HG03575 (cell line): ENCODE results near the gene PSAP.
A peak's percentile ranks its signal among the peaks of the same experiment; 100 is the strongest.
"Not testable (repeated sequence)": the region's sequence is repeated elsewhere in the genome, so short reads cannot be mapped to it uniquely, and the experiment has no call there.

Source experiments
- ATAC-seq: cut with Tn5 transposase; IDR thresholded peaks from one replicate; pipeline ENCODE4 v1.9.1; 2021; ENCODE audit not compliant: unreplicated experiment, insufficient number of reproducible peaks, low FRiP score; ENCODE audit errors: extremely low read depth

PSAP gene

GRCh38 chr10:71877821-71878220, 26.8 kb upstream of the PSAP start:
- no peak for ATAC-seq

GRCh38 chr10:71874680-71875354, 23.8 kb upstream of the PSAP start:
- ATAC-seq, result not testable (repeated sequence)

GRCh38 chr10:71873582-71874211, 22.6 kb upstream of the PSAP start:
- ATAC-seq, result peak; percentile 60

GRCh38 chr10:71869601-71870000, 18.6 kb upstream of the PSAP start:
- not testable (repeated sequence) for ATAC-seq

GRCh38 chr10:71868192-71868697, 17.2 kb upstream of the PSAP start:
- ATAC-seq, result no peak

GRCh38 chr10:71865561-71866041, 14.6 kb upstream of the PSAP start:
- no peak for ATAC-seq

- no peak for ATAC-seq
Observed at GRCh38 chr10:71864911-71865361, 13.9 kb upstream of the PSAP start.

- ATAC-seq, result no peak
Observed at GRCh38 chr10:71863203-71863602, 12.2 kb upstream of the PSAP start.

- no peak for ATAC-seq
Observed at GRCh38 chr10:71860243-71861029, 9.4 kb upstream of the PSAP start.

- no peak for ATAC-seq
Observed at GRCh38 chr10:71857934-71858890, 7.2 kb upstream of the PSAP start.

- no peak for ATAC-seq
Observed at GRCh38 chr10:71856619-71857018, 5.6 kb upstream of the PSAP start.

GRCh38 chr10:71854031-71854430, 3.0 kb upstream of the PSAP start:
- no peak for ATAC-seq

GRCh38 chr10:71852355-71852937, 1.4 kb upstream of the PSAP start:
- ATAC-seq, result no peak

GRCh38 chr10:71851465-71852095, 529 bp upstream of the PSAP start:
- peak; percentile 8 for ATAC-seq

GRCh38 chr10:71850021-71850742, 869 bp downstream of the PSAP start:
- no peak for ATAC-seq

GRCh38 chr10:71849461-71849908, 1.6 kb downstream of the PSAP start:
- ATAC-seq, result no peak
